Brain microvascular endothelial cell (primary cell): ENCODE data around the gene ZG16.
A peak's percentile ranks its signal among the peaks of the same experiment; 100 is the strongest.
"Not testable (repeated sequence)": the region's sequence is repeated elsewhere in the genome, so short reads cannot be mapped to it uniquely, and the experiment has no call there.

ENCODE experiments used
- DNase-seq: peaks from one replicate; pipeline ENCODE4 v3.0.0-alpha.2; 2020
- H3K27ac ChIP-seq: fragments of 250-450 bp; sonication (Bioruptor Pico); 2 replicates; pipeline ENCODE4 v1.5.1; 2020; ENCODE audit warnings: mild to moderate bottlenecking, moderate library complexity
- H3K27me3 ChIP-seq: fragments of 250-450 bp; sonication (Bioruptor Pico); replicated peaks from 2 replicates; pipeline ENCODE4 v1.5.1; 2020; ENCODE audit warnings: mild to moderate bottlenecking
- H3K36me3 ChIP-seq: fragments of 250-450 bp; sonication (Bioruptor Pico); replicated peaks from 2 replicates; pipeline ENCODE4 v1.5.1; 2020; ENCODE audit warnings: mild to moderate bottlenecking
- H3K4me3 ChIP-seq: 2 replicates; pipeline ENCODE4 v1.5.1; 2011; ENCODE audit warnings: low read depth, mild to moderate bottlenecking, control low read depth, low read length, moderate library complexity
- CTCF ChIP-seq: IDR thresholded peaks from 2 replicates; pipeline ENCODE4 v1.5.1; 2011; ENCODE audit warnings: low read depth, mild to moderate bottlenecking, moderate library complexity, low read length, control low read depth, inconsistent platforms; ENCODE audit errors: missing control alignments
- in situ Hi-C: cut with HindIII; loops from 2 replicates; pipeline ENCODE4 v1.10.0; 2017; ENCODE audit warnings: low sequenced_read_pairs, low pct_ligation_motif_present

ZG16 gene

GRCh38 chr16:29777576-29778350, at the start of gene ZG16:
TSS of gene ZG16 (plus strand) at chr16:29778256. CDS start at chr16:29779267, 1,011 bp downstream.
- H3K27me3 ChIP-seq: no peaks in the 10 kb centered on the region
- no peak for TF ChIP-seq CTCF
- no peak within 1 kb of the TSS for H3K4me3 ChIP-seq
- in situ Hi-C loops: no loop called here
- no peaks in the 10 kb centered on the region for H3K36me3 ChIP-seq
- H3K27ac ChIP-seq: no peak within 1 kb of the TSS
- no peak for DNase-seq

GRCh38 chr16:29729116-29729521, 48.9 kb upstream of the ZG16 start:
- TF ChIP-seq CTCF: peak; percentile 82
- in situ Hi-C loops: no loop called here

DNA sequence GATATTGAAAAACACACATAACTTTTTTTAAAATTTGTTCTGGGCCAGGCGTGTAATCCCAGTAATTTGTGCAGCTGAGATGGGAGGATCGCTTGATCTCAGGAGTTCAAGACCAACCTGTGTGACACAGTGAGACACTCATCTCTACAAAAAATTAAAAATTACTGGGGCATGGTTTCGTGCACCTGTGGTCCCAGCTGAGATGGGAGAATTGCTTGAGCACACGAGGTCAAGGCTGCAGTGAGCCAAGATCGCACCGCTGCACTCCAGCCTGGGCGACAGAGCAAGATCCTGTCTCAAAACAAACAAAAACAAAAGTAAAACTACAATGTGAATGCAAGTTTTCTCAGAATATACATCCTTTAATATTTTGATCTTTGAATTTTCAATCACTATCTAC, 47.4 kb upstream of the ZG16 start:
- no peak for TF ChIP-seq CTCF
- Histone ChIP-seq H3K36me3 (no peaks in the 10 kb centered on the region), H3K27ac (no peak overlapping the region), H3K4me3 (no peak overlapping the region), H3K27me3 (peaks cover 3% of the 10 kb centered on the region)
- in situ Hi-C loops: no loop called here
- DNase-seq: no peak

More at GRCh38 chr16:29729116-29729521, 48.9 kb upstream of the ZG16 start:
- peak; percentile 31 for DNase-seq
- Histone ChIP-seq H3K36me3 (no peaks in the 10 kb centered on the region), H3K27me3 (peaks cover 3% of the 10 kb centered on the region), H3K4me3 (peak overlapping the region; percentile 12), H3K27ac (no peak overlapping the region)

GRCh38 chr16:29731768-29732601, 46.1 kb upstream of the ZG16 start:
- H3K27ac ChIP-seq, DNase-seq, in situ Hi-C loops, H3K27me3 ChIP-seq, H3K36me3 ChIP-seq, H3K4me3 ChIP-seq: not testable (repeated sequence)

DNA sequence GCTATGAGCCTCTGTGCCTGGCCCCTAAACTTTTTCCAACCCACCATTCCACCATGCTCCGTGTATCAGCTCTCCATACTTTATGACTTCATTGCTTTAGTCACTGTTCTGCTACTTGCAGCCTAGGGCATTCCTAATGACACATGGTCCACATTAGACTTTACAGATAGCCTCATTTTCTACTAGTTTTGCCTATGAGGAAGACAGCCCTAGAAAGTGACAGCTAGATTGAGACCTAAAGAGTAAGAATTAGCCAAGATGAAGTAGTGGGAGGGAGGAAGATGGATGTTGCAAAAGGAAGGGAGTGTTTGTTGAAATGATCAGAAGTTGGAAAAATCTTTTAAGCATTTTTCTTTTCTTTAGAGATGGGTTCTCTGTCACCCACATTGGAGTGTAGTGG, 43.3 kb upstream of the ZG16 start:
- no peak for DNase-seq
- TF ChIP-seq CTCF: no peak

GRCh38 chr16:29736112-29736511, 41.9 kb upstream of the ZG16 start:
- in situ Hi-C loops: no loop called here
- no peak for DNase-seq
- TF ChIP-seq CTCF: peak; percentile 45
- H3K36me3 ChIP-seq: no peaks in the 10 kb centered on the region
- no peak overlapping the region for H3K4me3 ChIP-seq
- H3K27ac ChIP-seq: no peak overlapping the region
- H3K27me3 ChIP-seq: peaks cover 2% of the 10 kb centered on the region

More for the DNA sequence above, 43.3 kb upstream of the ZG16 start:
- peaks cover 3% of the 10 kb centered on the region for H3K27me3 ChIP-seq
- in situ Hi-C loops: no loop called here
- no peak overlapping the region for H3K27ac ChIP-seq
- no peak overlapping the region for H3K4me3 ChIP-seq
- H3K36me3 ChIP-seq: no peaks in the 10 kb centered on the region
